Activated CD4-positive, CD25-positive, alpha-beta regulatory T cell (primary cell): ENCODE measurements around the gene PGBD2.
"Not testable (repeated sequence)": the region's sequence is repeated elsewhere in the genome, so short reads cannot be mapped to it uniquely, and the experiment has no call there.

Experiments used
- DNase-seq, 4 experiments: peaks; one replicate each; lab custom pipeline; 2025; lab: John Stamatoyannopoulos, UW

The PGBD2 gene

GRCh38 chr1:248889914-248890243 lies 16.2 kb upstream of the PGBD2 start:
- DNase-seq: not testable (repeated sequence)

- no peak for DNase-seq
Observed at GRCh38 chr1:248890549-248891498, 15.2 kb upstream of the PGBD2 start.

- DNase-seq: no peak
Observed at GRCh38 chr1:248891758-248892157, 14.3 kb upstream of the PGBD2 start.

- no peak for DNase-seq
Observed at GRCh38 chr1:248892590-248892989, 13.4 kb upstream of the PGBD2 start.

- DNase-seq: no peak
Observed at GRCh38 chr1:248894837-248895236, 11.2 kb upstream of the PGBD2 start.

- no peak for DNase-seq
Observed at GRCh38 chr1:248897412-248898337, 8.4 kb upstream of the PGBD2 start.

GRCh38 chr1:248900637-248901036 lies 5.4 kb upstream of the PGBD2 start:
- no peak for DNase-seq

GRCh38 chr1:248901578-248901977 lies 4.5 kb upstream of the PGBD2 start:
- DNase-seq: no peak

GRCh38 chr1:248904437-248905216 lies 1.4 kb upstream of the PGBD2 start:
- no peak for DNase-seq

GRCh38 chr1:248905662-248906008 lies 400 bp upstream of the PGBD2 start:
- DNase-seq: no peak

GRCh38 chr1:248906753-248907661 lies 972 bp downstream of the PGBD2 start:
- DNase-seq: no peak

- DNase-seq: no peak
Observed at GRCh38 chr1:248910761-248911160, 4.7 kb downstream of the PGBD2 start.

GRCh38 chr1:248913933-248914332 lies 7.9 kb downstream of the PGBD2 start:
- DNase-seq: no peak

GRCh38 chr1:248914796-248915381 lies 8.9 kb downstream of the PGBD2 start:
- no peak for DNase-seq

- DNase-seq: no peak
Observed at GRCh38 chr1:248918131-248918530, 12.1 kb downstream of the PGBD2 start.

GRCh38 chr1:248923352-248924338 lies 17.6 kb downstream of the PGBD2 start:
- DNase-seq: no peak

GRCh38 chr1:248924696-248925532 lies 18.9 kb downstream of the PGBD2 start:
- DNase-seq: peak in 1 of 4 experiments; percentile 4

GRCh38 chr1:248925859-248926258 lies 19.8 kb downstream of the PGBD2 start:
- DNase-seq: not testable (repeated sequence)
